Fibroblast of upper back skin (primary cell): ENCODE data around the gene UGT2A1.

Experiments
- DNase-seq: peaks from one replicate; pipeline ENCODE4 v3.0.0-alpha.2; 2013

The UGT2A1 gene

DNA sequence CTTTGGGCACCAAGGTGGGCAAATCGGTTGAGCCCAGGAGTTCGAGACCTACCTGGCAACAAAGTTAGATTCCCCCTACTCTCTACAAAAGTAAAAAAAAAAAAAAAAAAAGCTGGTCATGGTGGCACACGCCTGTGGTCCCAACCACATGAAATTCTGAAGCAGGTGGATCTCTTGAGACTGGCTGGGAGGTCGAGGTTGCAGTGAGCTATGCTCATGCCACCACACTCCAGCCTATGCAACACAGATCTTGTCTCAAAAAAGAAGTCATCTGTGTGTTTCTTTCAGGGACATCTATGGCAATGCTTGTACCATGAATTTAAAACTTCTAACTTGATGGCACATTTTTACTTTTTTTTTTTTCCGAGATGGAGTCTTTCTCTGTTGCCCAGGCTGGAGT is 68.9 kb downstream of the UGT2A1 start:
- no peak for DNase-seq

DNA sequence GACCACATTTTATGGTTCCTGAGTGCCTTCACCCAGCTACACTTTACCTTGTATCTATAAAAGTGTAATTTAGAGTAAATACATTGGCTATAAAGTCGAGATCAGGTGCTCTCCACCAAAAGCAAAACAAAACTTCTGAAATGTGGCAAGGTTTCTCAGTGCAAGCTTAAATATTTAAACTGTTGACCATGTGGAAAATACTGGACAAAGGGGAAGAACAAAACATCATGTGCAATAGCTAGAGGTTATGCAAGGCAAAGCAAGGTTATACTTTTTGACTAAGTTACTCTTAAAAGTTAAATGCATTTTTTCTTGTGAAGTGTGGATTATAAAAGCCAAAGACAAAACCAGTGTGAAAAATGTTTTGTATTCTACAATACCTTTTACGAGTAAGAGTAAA is 69.5 kb downstream of the UGT2A1 start:
- DNase-seq, result no peak

DNA sequence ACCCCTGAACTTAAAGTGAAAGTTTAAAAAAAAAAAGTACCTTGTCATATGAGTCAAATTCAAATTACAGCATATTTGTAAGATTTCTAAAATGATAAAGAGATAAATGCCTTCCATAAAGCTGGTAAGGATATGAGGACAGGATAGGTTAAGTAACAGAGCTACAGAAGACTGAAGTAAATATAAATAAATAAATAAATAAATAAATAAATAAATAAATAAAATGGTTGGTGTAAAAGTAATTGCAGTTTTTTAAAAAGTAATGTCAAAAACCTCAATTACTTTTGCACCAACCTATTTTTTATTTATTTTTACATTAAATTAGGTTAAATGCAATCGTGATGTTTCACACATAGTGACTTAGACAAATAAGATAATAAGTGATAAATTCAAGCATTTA is 75.8 kb downstream of the UGT2A1 start:
- no peak for DNase-seq

- DNase-seq, result no peak
Measured at GRCh38 chr4:69576251-69576877, 76.7 kb downstream of the UGT2A1 start.

GRCh38 chr4:69568787-69569186 is 84.3 kb downstream of the UGT2A1 start:
- no peak for DNase-seq

DNA sequence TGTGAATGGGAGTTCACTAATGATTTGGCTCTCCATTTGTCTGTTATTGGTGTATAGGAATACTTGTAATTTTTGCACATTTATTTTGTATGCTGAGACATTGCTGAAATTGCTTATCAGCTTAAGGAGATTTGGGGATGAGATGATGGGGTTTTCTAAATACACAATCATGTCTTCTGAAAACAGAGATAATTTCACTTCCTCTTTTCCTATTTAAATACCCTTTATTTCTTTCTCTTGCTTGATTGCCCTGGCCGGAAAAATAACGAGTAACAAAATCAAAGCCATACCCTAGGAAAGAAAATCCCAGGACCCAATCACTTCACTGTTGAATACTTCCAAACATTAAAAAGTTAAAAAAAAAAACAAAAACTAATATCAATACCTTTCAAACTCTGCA is 89.6 kb downstream of the UGT2A1 start:
- no peak for DNase-seq

- no peak for DNase-seq
Measured at GRCh38 chr4:69549651-69550050, 103.4 kb downstream of the UGT2A1 start.

GRCh38 chr4:69546134-69546765 is 106.8 kb downstream of the UGT2A1 start:
- peak; percentile 86 for DNase-seq
